GM21423 (cell line): ENCODE data around the gene MEIG1.
"Not testable (repeated sequence)": the region's sequence is repeated elsewhere in the genome, so short reads cannot be mapped to it uniquely, and the experiment has no call there.

Experiments
- ATAC-seq: cut with Tn5 transposase; IDR thresholded peaks from one replicate; pipeline ENCODE4 v1.9.1; 2021; ENCODE audit warnings: mild to moderate bottlenecking, moderate library complexity; ENCODE audit not compliant: unreplicated experiment

Gene MEIG1

GRCh38 chr10:14954001-14954770 is 5.0 kb upstream of the MEIG1 start, which contains the start of gene DCLRE1C:
Gene DCLRE1C (minus strand): TSS chr10:14954096. CDS start chr10:14954010, 86 bp downstream.
- ATAC-seq = peak; percentile 77

- no peak for ATAC-seq
Observed at GRCh38 chr10:14954934-14955333, 4.3 kb upstream of the MEIG1 start.

GRCh38 chr10:14958872-14959220 is 342 bp upstream of the MEIG1 start:
- ATAC-seq = no peak

GRCh38 chr10:14967897-14968296 is 8.7 kb downstream of the MEIG1 start:
- no peak for ATAC-seq

GRCh38 chr10:14971867-14972448 is 12.8 kb downstream of the MEIG1 start:
- no peak for ATAC-seq

- ATAC-seq = not testable (repeated sequence)
Observed at GRCh38 chr10:14974153-14974998, 15.2 kb downstream of the MEIG1 start.

- no peak for ATAC-seq
Observed at GRCh38 chr10:14975672-14976273, 16.6 kb downstream of the MEIG1 start.

GRCh38 chr10:14982744-14983143 is 23.6 kb downstream of the MEIG1 start:
- no peak for ATAC-seq

- ATAC-seq = not testable (repeated sequence)
Observed at GRCh38 chr10:14989552-14989951, 30.4 kb downstream of the MEIG1 start.

GRCh38 chr10:14991035-14991749 is 32.0 kb downstream of the MEIG1 start:
- ATAC-seq = not testable (repeated sequence)

- not testable (repeated sequence) for ATAC-seq
Observed at GRCh38 chr10:14992336-14992735, 33.1 kb downstream of the MEIG1 start.

GRCh38 chr10:14993500-14994455 is 34.6 kb downstream of the MEIG1 start:
- ATAC-seq = not testable (repeated sequence)

- no peak for ATAC-seq
Observed at GRCh38 chr10:14995964-14996565, 36.9 kb downstream of the MEIG1 start.

GRCh38 chr10:15013530-15013929 is 54.3 kb downstream of the MEIG1 start:
- not testable (repeated sequence) for ATAC-seq

- ATAC-seq = no peak
Observed at GRCh38 chr10:15015451-15015850, 56.3 kb downstream of the MEIG1 start.

GRCh38 chr10:15020966-15021365 is 61.8 kb downstream of the MEIG1 start:
- not testable (repeated sequence) for ATAC-seq
